ENCODE data around the gene SOX6. TPM values are rescaled to one million over a fixed set of nuclear protein-coding genes. Genes with fewer than 3 reads are reported as not detected.

The SOX6 gene
- total and polyA plus RNA-seq, 2 experiments from 2014 or later = 0.03 to 0.66 TPM

- no peaks in the 10 kb centered on the region for H3K9me2 ChIP-seq (ENCODE audit: insufficient read depth)
- ATAC-seq (peak; percentile 91), DNase-seq (ENCODE audit: low spot score) (peak; percentile 82)
- Mint-ChIP-seq H3K4me1 (peaks cover 42% of the 10 kb centered on the region), H3K27me3 (ENCODE audit: insufficient read depth, low read depth, poor library complexity) (peaks cover 83% of the 10 kb centered on the region), H3K4me3 (peak overlapping the region; percentile 6; the same call in 1 of the 3 replicates), H3K9me3 (no peaks in the 10 kb centered on the region), H3K27ac (no peak overlapping the region), H3K36me3 (ENCODE audit: low read depth) (no peaks in the 10 kb centered on the region)
- no peaks in the 10 kb centered on the region for H3K79me2 ChIP-seq (replicated peaks; ENCODE audit: insufficient read depth)
- H3K27me3 ChIP-seq (ENCODE audit: insufficient read depth) = peaks cover 100% of the 10 kb centered on the region
- H3K36me3 ChIP-seq (ENCODE audit: insufficient read depth) = no peaks in the 10 kb centered on the region
- no peak overlapping the region for H3K27ac ChIP-seq (ENCODE audit: low read depth)
- 0 out of 2 replicates have a peak overlapping the region, but pooled peaks have one; percentile 19 for H3K4me2 ChIP-seq
- TF ChIP-seq POLR2AphosphoS5 (IDR thresholded peaks at IDR 0.05; ENCODE audit: low read depth) = peak; percentile 77
- TF ChIP-seq CREB1 (CRISPR knock-in tag; IDR thresholded peaks at IDR 0.05; ENCODE audit: low read depth) = peak; percentile 80
- no peak for TF ChIP-seq ZNF331 (CRISPR knock-in tag; IDR thresholded peaks at IDR 0.05; ENCODE audit: low read depth)
- TF ChIP-seq NANOG (IDR thresholded peaks at IDR 0.05; ENCODE audit: borderline replicate concordance) = peak; percentile 98
- no peak for TF ChIP-seq ZNF462 (CRISPR knock-in tag; IDR thresholded peaks at IDR 0.05)
- no peak for TF ChIP-seq REST (IDR thresholded peaks at IDR 0.05; ENCODE audit: unreplicated experiment)
- H3F3A ChIP-seq (replicated peaks; ENCODE audit: low read depth) = no peaks in the 10 kb centered on the region
- no peak overlapping the region for H3K4me3 ChIP-seq
- peaks cover 36% of the 10 kb centered on the region for H3K4me1 ChIP-seq (ENCODE audit: insufficient read depth)
- H2AFZ ChIP-seq = no peak overlapping the region
- peaks cover 10% of the 10 kb centered on the region; the same call in 1 of the 2 replicates for H4K20me1 ChIP-seq (replicated peaks; ENCODE audit: insufficient read depth)
Observed at GRCh38 chr11:16402654-16403447, 46.5 kb upstream of the SOX6 start.

Data from GM23338 (cell line).